ENCODE results near the gene CKMT1B. TPM values are rescaled to one million over a fixed set of nuclear protein-coding genes. Genes with fewer than 3 reads are reported as not detected.
"Not testable (repeated sequence)": the region's sequence is repeated elsewhere in the genome, so short reads cannot be mapped to it uniquely, and the experiment has no call there.

The CKMT1B gene
- total RNA-seq, 4 donors from 2014 or later: 0.29 to 0.90 TPM; not detected in 2

DNA sequence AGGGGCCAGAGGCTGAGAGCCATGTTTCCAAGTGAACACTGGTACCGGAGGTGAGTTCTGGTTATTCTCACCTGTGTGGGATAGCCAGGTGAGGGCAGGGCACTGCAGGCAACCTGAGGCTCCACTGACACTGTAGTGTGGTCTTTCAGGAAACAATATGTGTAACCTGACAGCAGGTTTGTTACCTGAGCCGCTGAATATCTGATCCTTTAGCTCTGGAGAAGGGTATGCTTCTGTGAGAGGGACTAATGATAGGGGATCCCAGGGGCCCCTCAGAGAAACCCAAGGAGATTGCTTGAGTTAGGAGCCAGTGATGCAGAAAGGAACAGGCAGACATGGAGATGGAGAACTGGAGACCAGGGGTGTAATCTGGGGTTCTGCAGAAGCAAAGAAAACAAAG is 24.9 kb downstream of the CKMT1B start, which contains the start of gene STRC:
Gene STRC, minus strand, starts transcription at position 101 of the 400 bp plus-strand sequence. Its CDS starts 78 bp downstream, at position 23.
- H3K4me3 ChIP-seq; H3K9me3 ChIP-seq; intact Hi-C loops (cut with DNase I; ENCODE audit: low total_unique reads); H3K27me3 ChIP-seq; H3K4me1 ChIP-seq; H3K27ac ChIP-seq; H3K36me3 ChIP-seq; DNase-seq: not testable (repeated sequence)

DNA sequence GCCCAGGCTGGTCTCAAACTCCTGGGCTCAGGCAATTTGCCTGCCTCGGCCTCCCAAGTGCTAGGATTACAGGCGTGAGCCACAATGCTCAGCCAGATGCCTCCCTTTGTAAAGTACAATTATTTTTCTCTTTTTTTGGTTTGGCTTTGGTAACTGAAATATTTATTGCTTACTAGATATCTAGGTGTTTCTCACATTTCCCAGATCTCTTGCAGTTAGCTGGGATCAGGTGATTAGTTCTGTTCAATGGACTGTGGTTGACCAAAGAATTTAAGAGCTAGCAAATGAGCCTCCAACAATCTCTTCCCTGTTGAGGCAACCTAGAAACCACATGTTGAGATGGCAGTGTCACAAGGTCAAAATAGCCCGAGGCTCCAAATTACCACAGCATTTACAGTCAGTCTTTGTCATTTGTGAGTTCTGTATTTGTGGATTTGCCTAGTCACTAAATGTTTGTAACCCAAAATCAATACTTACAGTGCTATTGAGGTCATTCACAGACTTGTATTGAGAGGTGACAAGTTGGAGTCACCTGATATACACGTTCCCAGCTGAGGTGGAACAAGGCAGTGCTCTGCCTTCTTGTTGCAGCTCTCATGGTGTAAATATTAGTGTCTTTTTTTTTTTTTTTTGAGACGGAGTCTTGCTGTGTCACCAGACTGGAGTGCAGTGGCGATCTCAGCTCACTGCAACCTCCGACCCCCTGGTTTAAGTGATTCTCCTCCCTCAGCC is 28.4 kb downstream of the CKMT1B start:
- H3K9me3 ChIP-seq; H3K4me1 ChIP-seq; intact Hi-C loops (cut with DNase I; ENCODE audit: low total_unique reads); H3K27ac ChIP-seq; DNase-seq; H3K4me3 ChIP-seq; H3K27me3 ChIP-seq; H3K36me3 ChIP-seq: not testable (repeated sequence)

DNA sequence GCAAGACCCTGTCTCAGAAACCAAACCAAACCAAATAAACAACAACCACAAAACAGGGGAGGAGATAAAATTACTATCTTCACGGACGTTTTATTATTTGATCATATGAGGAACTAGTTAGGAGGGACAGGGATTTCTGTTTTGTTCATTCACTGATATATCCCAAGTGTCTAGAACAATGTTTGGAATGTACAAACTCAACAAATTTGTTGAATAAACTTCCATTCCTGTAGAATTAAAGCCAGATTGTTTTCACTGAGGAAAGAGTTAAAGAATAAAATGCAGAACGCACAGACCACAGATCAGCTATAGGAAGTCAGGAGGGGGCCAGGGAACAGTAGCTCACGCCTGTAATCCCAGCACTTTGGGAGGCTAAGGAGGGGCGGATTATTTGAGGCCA is 31.3 kb downstream of the CKMT1B start:
- H3K9me3 ChIP-seq: no peaks in the 10 kb centered on the region
- H3K4me1 ChIP-seq: no peaks in the 10 kb centered on the region
- intact Hi-C loops (cut with DNase I; ENCODE audit: low total_unique reads): no loop called here
- no peaks in the 10 kb centered on the region for H3K36me3 ChIP-seq
- H3K27me3 ChIP-seq: no peaks in the 10 kb centered on the region
- no peak overlapping the region for H3K27ac ChIP-seq
- no peak overlapping the region for H3K4me3 ChIP-seq
- DNase-seq: no peak
- TF ChIP-seq, protein P1, sequence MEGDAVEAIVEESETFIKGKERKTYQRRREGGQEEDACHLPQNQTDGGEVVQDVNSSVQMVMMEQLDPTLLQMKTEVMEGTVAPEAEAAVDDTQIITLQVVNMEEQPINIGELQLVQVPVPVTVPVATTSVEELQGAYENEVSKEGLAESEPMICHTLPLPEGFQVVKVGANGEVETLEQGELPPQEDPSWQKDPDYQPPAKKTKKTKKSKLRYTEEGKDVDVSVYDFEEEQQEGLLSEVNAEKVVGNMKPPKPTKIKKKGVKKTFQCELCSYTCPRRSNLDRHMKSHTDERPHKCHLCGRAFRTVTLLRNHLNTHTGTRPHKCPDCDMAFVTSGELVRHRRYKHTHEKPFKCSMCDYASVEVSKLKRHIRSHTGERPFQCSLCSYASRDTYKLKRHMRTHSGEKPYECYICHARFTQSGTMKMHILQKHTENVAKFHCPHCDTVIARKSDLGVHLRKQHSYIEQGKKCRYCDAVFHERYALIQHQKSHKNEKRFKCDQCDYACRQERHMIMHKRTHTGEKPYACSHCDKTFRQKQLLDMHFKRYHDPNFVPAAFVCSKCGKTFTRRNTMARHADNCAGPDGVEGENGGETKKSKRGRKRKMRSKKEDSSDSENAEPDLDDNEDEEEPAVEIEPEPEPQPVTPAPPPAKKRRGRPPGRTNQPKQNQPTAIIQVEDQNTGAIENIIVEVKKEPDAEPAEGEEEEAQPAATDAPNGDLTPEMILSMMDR (IDR thresholded peaks at IDR 0.05): no peak
- no peak for TF ChIP-seq POLR2A (IDR thresholded peaks at IDR 0.05)

DNA sequence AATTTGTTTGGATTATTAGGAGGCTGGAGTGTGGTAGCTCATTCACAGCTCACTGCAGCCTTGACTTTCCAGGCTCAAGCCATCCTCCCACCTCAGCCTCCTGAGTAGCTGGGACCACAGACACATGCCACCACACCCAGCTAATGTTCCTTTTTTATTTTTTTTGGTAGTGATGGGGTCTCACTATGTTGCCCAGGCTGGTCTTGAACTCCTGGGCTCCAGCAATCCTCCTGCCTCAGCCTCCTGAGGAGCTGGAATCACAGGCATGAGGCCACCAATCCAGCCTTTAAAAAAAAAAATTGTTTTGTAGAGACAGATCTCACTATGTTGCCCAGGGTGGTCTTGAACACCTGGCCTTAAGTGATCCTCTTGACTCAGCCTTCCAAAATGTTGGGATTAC is 33.1 kb downstream of the CKMT1B start:
- H3K27ac ChIP-seq; H3K36me3 ChIP-seq; DNase-seq; H3K4me1 ChIP-seq; intact Hi-C loops (cut with DNase I; ENCODE audit: low total_unique reads); H3K27me3 ChIP-seq; H3K4me3 ChIP-seq; H3K9me3 ChIP-seq: not testable (repeated sequence)

DNA sequence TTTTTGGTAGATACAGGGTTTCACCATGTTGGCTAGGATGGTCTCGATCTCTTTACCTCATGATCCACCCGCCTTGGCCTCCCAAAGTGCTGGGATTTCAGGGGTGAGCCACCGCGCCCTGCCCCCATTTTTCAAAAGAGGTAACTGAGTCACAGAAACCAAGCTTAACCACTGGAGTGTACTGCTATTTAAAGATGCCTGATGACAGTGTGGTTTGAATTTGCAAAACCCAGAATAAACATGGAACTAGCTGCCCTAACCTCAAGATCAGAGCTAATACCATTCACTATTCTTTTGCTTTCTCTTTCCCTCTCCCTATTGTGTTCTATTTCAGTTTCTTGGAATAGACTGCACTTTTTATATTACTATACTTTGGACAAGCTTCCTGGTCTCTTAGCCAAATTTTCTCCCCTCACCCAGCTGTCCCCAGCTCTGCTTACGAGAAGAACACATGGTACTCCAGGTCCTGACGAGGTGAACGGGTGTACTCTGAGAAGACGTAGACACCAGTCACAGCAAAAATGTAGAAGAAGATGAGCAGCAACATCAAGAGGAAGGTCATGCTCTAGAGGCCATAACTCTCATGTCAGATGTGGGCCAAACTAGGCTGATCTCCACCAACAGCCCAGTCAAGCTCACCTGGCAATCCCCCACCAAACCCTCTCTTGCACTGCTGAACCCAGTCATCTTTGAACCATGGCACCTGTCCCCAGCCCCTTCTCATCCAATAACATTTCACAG is 44.8 kb downstream of the CKMT1B start:
- H3K4me3 ChIP-seq; H3K9me3 ChIP-seq; DNase-seq; H3K4me1 ChIP-seq; intact Hi-C loops (cut with DNase I; ENCODE audit: low total_unique reads); H3K27ac ChIP-seq; H3K27me3 ChIP-seq; H3K36me3 ChIP-seq: not testable (repeated sequence)

Small RNA genes lying within 50 kb of the gene (small RNA-seq; reads per million reads assigned to genes)
- not detected for gene PDIA3P2
- not detected for gene RNU6-554P
- not detected for gene RNU6-610P

Other genes with a start within 250 kb of the CKMT1B start
- 10 to 100 TPM in 3 of 4 donors, 1 to 10 TPM in 1; 5.4 to 39.3 (median 20.5) TPM for gene ZSCAN29, start 223.0 kb upstream of the CKMT1B start, total RNA-seq
- gene TUBGCP4, start 222.9 kb upstream of the CKMT1B start, total RNA-seq: 10 to 100 TPM in 2 of 4 donors, 1 to 10 TPM in 2; 6.9 to 21.2 (median 14.5) TPM
- gene TP53BP1, start 100.9 kb upstream of the CKMT1B start, total RNA-seq: 100 to 1,000 TPM in 1 of 4 donors, 10 to 100 TPM in 3; 30.2 to 150 (median 51.4) TPM
- gene MAP1A, start 76.4 kb upstream of the CKMT1B start, total RNA-seq: 10 to 100 TPM in 3 of 4 donors, 1 to 10 TPM in 1; 5.9 to 27.6 (median 12.8) TPM
- gene PPIP5K1, start 3.8 kb upstream of the CKMT1B start, total RNA-seq: 10 to 100 TPM in 3 of 4 donors, 1 to 10 TPM in 1; 7.1 to 74.8 (median 42.6) TPM
- gene STRC, start 24.8 kb downstream of the CKMT1B start, total RNA-seq: 1 to 10 TPM in 1 of 4 donors, under 1 TPM in 2, not detected in 1; under 0.01 to 2.3 (median 0.88) TPM
- 10 to 100 TPM in 1 of 4 donors, 1 to 10 TPM in 2, under 1 TPM in 1; 0.51 to 18.9 (median 3.3) TPM for gene CATSPER2, start 54.8 kb downstream of the CKMT1B start, total RNA-seq
- gene CKMT1A, start 99.8 kb downstream of the CKMT1B start, total RNA-seq: not detected
- gene PDIA3, start 152.4 kb downstream of the CKMT1B start, total RNA-seq: 100 to 1,000 TPM in 3 of 4 donors, 10 to 100 TPM in 1; 82.6 to 264 (median 188) TPM
- 1 to 10 TPM in 2 of 4 donors, under 1 TPM in 1, not detected in 1; 0.59 to 9.6 (median 9.6) TPM for gene ELL3, start 182.9 kb downstream of the CKMT1B start, total RNA-seq
- 100 to 1,000 TPM; 131 to 715 (median 367) TPM for gene SERF2, start 198.3 kb downstream of the CKMT1B start, total RNA-seq
- gene SERINC4, start 206.2 kb downstream of the CKMT1B start, total RNA-seq: under 1 TPM in 2 of 4 donors, not detected in 2; 0.28 to 0.49 TPM
- gene HYPK, start 206.6 kb downstream of the CKMT1B start, total RNA-seq: 10 to 100 TPM in 3 of 4 donors, 1 to 10 TPM in 1; 4.8 to 42.3 (median 14.1) TPM
- 10 to 100 TPM in 3 of 4 donors, 1 to 10 TPM in 1; 9.5 to 26.3 (median 15.1) TPM for gene MFAP1, start 230.7 kb downstream of the CKMT1B start, total RNA-seq
- 100 to 1,000 TPM in 1 of 4 donors, 10 to 100 TPM in 1, 1 to 10 TPM in 1, under 1 TPM in 1; 0.59 to 114 (median 13.0) TPM for gene WDR76, start 233.0 kb downstream of the CKMT1B start, total RNA-seq

All from uterus (tissue), 4 donors.